GM23338 (cell line): ENCODE measurements around the gene ALPI.
A peak's percentile ranks its signal among the peaks of the same experiment; 100 is the strongest.
"Not testable (repeated sequence)": the region's sequence is repeated elsewhere in the genome, so short reads cannot be mapped to it uniquely, and the experiment has no call there.

ENCODE experiments used
- CREB1 ChIP-seq: fragments of 250-450 bp; sonication (Bioruptor Pico); IDR thresholded peaks from 2 replicates; pipeline ENCODE4 v1.5.0; 2020; ENCODE audit warnings: low read depth, mild to moderate bottlenecking, moderate library complexity
- ETS1 ChIP-seq: IDR thresholded peaks from 2 replicates; pipeline ENCODE4 v1.6.1; 2016; ENCODE audit warnings: antibody characterized with exemption
- EZH2 ChIP-seq: fragments of 200-600 bp; sonication (generic); IDR thresholded peaks from one replicate; pipeline ENCODE4 v1.8.0; 2017; ENCODE audit warnings: antibody characterized with exemption, mild to moderate bottlenecking, low read depth; ENCODE audit not compliant: unreplicated experiment
- EZH2phosphoT487 ChIP-seq: fragments of 200-600 bp; sonication (generic); IDR thresholded peaks from one replicate; pipeline ENCODE4 v1.8.1; 2018; ENCODE audit warnings: antibody characterized with exemption; ENCODE audit not compliant: unreplicated experiment
- JUNB ChIP-seq: IDR thresholded peaks from one replicate; pipeline ENCODE4 v1.6.1; 2016; ENCODE audit warnings: antibody characterized with exemption; ENCODE audit not compliant: unreplicated experiment
- NANOG ChIP-seq: IDR thresholded peaks from 2 replicates; pipeline ENCODE4 v1.6.1; 2016; ENCODE audit warnings: antibody characterized with exemption, borderline replicate concordance
- POLR2AphosphoS5 ChIP-seq: IDR thresholded peaks from 2 replicates; pipeline ENCODE4 v1.6.1; 2016; ENCODE audit warnings: antibody characterized with exemption, low read depth
- REST ChIP-seq: IDR thresholded peaks from one replicate; pipeline ENCODE4 v1.6.1; 2018; ENCODE audit warnings: antibody characterized with exemption; ENCODE audit not compliant: unreplicated experiment
- ZNF114 ChIP-seq: fragments of 250-450 bp; sonication (Bioruptor Pico); IDR thresholded peaks from 2 replicates; pipeline ENCODE4 v1.5.0; 2020; ENCODE audit warnings: mild to moderate bottlenecking, moderate library complexity
- ZNF331 ChIP-seq: fragments of 250-450 bp; sonication (Bioruptor Pico); IDR thresholded peaks from 2 replicates; pipeline ENCODE4 v1.5.0; 2020; ENCODE audit warnings: low read depth, mild to moderate bottlenecking, moderate library complexity
- ZNF462 ChIP-seq: fragments of 250-450 bp; sonication (Bioruptor Pico); IDR thresholded peaks from 2 replicates; pipeline ENCODE4 v1.5.0; 2020; ENCODE audit warnings: mild to moderate bottlenecking, moderate library complexity
- TF ChIP-seq, protein P1 (sequence below), 2 experiments: fragments of 200-600 bp in 1 of 2; sonication (generic) in 1 of 2; conservative IDR thresholded peaks; 2 replicates each; pipeline versions ENCODE4 v1.5.1 to v1.6.1; 2016 to 2017; ENCODE audit warnings: antibody characterized with exemption in 2 of 2, low read depth in 2 of 2, mild to moderate bottlenecking in 2 of 2, moderate library complexity in 1 of 2

GRCh38 chr2:232446266-232446777 is 9.6 kb upstream of the ALPI start:
- TF ChIP-seq, protein P1, sequence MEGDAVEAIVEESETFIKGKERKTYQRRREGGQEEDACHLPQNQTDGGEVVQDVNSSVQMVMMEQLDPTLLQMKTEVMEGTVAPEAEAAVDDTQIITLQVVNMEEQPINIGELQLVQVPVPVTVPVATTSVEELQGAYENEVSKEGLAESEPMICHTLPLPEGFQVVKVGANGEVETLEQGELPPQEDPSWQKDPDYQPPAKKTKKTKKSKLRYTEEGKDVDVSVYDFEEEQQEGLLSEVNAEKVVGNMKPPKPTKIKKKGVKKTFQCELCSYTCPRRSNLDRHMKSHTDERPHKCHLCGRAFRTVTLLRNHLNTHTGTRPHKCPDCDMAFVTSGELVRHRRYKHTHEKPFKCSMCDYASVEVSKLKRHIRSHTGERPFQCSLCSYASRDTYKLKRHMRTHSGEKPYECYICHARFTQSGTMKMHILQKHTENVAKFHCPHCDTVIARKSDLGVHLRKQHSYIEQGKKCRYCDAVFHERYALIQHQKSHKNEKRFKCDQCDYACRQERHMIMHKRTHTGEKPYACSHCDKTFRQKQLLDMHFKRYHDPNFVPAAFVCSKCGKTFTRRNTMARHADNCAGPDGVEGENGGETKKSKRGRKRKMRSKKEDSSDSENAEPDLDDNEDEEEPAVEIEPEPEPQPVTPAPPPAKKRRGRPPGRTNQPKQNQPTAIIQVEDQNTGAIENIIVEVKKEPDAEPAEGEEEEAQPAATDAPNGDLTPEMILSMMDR (conservative IDR thresholded peaks at IDR 0.05; ENCODE audit: low read depth in 2 of 2): peak; percentile 26 to 28; a peak in 1 of 4 replicates
- TF ChIP-seq JUNB; EZH2; POLR2AphosphoS5; EZH2phosphoT487; REST; ETS1; ZNF462; NANOG; CREB1 (CRISPR knock-in tag); ZNF114; ZNF331 (CRISPR knock-in tag): not testable (repeated sequence)
